ENCODE results near the gene USP48.
"Not testable (repeated sequence)": the region's sequence is repeated elsewhere in the genome, so short reads cannot be mapped to it uniquely, and the experiment has no call there.

The USP48 gene

DNA sequence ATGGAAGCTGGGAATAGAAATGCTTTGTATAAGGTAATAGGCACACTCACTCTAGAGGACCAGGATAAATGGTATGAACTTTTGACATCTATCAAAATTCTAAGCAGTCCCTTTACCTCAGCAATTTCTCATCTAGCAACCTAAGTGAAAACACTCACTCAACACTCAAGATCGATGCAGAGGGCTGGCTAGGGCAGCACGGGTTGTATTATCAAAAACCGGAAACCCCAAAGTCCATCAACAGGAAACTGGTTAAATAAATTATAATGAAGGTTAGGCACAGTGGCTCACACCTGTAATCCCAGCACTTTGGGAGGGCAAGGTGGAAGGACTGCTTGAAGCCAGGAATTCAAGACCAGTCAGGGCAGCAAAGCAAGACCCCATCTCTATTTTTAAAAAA is 9.4 kb downstream of the USP48 start:
- DNase-seq (ENCODE audit: low spot score) = peak; percentile 34

DNA sequence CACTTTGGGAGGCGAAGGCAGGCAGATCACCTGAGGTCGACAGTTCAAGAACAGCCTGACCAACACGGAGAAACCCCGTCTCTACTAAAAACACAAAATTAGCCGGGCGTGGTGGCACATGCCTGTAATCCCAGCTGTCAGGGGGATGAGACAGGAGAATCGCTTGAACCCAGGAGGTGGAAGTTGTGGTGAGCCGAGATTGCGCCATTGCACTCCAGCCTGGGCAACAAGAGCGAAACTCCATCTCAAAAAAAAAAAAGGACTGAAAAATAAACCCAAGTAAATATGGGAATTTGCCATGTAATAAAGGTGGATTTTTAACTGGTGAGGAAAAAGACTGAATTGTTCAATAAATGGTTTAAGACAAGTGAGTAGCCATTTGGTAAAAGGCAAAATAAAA is 11.3 kb downstream of the USP48 start:
- not testable (repeated sequence) for DNase-seq (ENCODE audit: low spot score)

DNA sequence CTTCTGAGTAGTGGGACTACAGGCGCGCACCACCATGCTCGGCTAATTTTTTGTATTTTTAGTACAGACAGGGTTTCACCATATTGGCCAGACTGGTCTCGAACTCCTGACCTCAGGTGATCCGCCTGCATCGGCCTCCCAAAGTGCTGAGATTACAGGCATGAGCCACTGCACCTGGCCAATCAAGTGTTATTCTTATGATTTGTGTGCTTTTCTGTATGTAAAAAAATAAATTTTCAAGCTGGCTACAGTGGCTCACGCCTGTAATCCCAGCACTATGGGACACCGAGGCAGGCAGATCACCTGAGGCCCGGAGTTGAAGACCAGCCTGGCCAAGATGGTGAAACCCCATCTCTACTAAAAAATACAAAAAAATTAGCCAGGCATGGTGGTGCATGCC is 12.3 kb downstream of the USP48 start:
- not testable (repeated sequence) for DNase-seq (ENCODE audit: low spot score)

DNA sequence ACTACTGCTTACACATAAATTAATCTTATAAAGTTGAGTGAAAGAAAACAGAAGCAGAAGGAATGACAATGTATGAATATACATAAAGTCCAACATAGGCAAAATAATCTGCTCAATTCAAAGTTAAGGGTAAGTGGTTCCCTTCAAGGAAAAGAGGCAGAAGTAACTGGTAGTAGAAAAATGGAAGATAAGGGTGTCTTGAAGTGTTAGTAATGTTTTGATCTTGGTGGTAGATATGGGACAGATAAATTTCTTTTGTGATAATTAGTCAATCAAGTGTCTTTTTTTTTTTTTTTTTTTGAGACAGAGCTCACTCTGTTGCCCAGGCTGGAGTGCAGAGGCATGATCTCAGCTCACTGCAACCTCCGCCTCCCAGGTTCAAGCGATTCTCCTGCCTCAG is 12.7 kb downstream of the USP48 start:
- no peak for DNase-seq (ENCODE audit: low spot score)

DNA sequence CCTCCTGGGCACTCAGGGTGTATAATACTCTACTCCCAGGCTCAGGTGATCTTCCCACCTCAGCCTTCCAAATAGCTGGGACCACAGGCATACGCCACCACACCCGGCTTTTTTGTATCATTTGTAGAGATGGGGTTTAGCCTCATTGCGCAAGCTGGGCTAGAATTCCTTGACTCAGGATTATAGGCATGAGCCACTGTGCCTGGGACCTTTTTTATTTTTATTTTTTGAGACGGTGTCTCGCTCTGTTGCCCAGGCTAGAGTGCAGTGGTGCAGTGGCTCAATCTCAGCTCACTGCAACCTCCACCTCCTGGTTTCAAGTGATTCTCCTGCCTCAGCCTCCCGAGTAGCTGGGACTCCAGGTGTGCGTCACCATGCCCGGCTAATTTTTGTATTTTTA is 15.8 kb downstream of the USP48 start:
- DNase-seq (ENCODE audit: low spot score) = not testable (repeated sequence)

DNA sequence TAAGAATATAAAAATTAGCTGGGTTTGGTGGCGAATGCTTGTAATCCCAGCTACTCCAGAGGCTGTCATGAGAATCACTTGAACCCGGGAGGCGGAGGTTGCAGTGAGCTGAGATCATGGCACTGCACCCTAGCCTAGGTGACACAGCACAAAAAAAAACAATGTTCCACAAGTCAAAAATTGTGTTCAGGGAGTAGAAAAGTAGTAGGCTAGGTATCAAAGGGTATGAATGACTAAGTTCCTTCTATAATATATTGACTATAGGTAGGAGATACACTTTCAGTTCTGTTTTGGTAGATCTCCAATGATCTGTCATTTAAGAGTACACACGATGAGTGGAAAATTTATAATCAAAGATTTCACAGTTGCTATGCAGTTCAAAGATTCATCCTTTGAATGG is 16.7 kb downstream of the USP48 start:
- DNase-seq (ENCODE audit: low spot score) = no peak

DNA sequence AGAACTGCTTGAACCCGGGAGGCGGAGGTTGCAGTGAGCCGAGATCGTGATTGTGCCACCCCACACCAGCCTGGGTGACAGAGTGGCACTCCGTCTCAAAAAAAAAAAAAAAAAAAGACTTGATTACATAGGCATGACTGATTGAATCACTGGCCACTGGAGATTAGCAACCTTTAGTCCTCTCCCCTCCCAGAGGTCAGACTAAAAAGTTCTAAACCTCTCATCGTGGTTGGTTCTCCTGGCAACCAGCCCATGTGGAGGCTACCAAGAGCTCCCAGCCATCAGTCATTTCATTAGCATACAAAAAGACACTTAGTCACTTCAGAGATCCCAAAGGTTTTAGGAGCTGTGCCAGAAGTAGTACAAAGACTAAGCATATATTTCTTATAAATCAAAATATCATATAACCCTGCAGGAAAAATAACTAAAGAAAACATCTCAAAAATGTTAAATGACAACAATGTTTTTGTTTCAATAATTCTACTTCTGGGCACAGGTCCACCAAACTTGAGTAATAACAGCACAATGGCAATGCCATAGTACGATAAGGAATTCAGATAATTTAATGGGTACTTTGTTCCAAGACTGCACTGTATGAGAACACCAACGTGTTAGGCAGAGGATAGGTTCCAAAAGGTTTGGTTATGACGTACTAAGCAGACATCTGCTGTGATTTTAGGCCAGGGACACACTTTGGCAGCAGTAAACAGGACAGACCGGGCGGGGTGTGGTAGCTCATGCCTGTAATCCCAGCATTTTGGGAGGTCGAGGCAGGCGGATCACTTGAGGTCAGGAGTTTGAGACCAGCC is 18.1 kb downstream of the USP48 start:
- no peak for DNase-seq (ENCODE audit: low spot score)

DNA sequence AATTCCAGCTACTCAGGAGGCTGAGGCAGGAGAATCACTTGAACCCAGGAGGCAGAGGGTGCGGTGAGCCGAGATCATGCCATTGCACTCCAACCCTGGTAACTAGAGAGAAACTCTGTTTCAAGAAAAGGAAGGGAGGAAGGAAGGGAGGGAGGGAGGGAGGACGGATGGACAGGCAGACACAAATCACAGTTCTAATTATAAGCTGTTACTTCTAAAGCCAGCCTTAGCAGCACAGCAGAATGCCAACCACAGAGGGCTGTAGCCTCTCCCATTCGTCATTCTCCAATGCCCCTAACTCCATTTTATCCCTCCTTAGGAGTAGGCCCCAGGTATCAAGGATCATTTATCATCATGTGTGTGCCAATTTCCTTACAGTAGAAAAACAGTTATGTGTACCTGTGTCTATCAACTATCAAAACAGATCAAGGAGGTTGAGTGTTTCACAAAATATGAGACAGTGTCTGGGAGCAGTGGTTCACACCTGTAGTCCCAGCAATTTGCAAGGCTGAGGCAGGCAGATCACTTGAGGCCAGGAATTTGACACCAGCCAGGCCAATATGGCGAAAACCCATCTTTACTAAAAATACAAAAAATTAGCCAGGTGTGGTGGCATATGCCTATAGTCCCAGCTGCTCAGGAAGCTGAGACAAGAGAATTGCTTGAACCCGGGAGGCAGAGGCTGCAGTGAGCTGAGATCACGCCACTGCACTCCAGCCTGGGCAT is 19.1 kb downstream of the USP48 start:
- DNase-seq (ENCODE audit: low spot score) = no peak

DNA sequence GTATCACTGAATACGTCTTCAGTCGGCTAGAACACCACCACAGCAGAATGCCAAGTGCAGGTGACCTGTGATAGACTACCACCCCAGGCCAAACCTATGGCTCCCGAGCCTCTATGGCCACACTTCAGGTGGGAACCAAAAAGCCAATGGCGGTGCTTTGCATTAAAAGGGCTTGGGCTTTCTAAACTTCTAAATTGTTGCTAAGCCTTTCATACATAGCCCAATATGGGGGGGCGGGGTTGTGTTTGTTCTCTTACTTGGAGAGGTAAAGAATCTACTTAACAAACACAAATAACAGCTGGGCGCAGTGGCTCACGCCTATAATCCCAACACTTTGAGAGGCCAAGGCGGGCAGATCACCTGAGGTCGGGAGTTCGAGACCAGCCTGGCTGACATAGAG is 19.7 kb downstream of the USP48 start:
- DNase-seq (ENCODE audit: low spot score) = no peak

DNA sequence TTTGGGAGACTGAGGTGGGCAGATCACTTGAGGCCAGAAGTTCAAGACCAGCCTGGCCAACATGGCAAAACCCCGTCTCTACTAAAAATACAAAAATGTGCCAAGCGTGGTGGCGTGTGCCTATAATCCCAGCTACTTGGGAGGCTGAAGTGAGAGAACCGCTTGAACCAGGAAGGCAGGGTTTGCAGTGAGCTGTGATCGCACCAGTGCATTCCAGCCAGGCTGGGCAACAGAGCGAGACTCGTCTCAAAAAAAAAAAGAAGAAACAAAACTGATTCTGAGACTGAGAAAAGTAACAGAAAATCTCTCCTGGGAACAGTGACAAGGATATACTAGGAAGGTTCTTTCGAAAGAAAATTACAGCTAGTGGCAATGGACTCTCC is 20.9 kb downstream of the USP48 start:
- DNase-seq (ENCODE audit: low spot score) = no peak

DNA sequence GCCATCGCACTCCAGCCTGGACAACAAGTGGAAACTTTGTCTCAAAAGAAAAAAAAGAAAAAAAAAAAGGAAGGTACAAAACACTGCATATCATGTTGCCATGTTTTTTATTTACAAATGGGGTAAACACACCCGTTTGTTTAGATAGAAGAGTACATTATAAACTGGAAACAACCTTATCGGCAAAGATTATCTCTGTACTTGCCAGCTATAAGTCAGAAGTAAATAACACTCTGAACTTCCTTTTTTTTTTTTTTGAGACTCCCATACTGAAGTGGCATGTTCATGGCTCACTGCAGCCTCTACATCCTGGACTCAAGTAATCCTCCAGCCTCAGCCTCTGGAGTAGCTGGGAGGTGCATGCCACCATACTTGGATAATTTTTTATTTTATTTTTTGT is 21.9 kb downstream of the USP48 start:
- no peak for DNase-seq (ENCODE audit: low spot score)

DNA sequence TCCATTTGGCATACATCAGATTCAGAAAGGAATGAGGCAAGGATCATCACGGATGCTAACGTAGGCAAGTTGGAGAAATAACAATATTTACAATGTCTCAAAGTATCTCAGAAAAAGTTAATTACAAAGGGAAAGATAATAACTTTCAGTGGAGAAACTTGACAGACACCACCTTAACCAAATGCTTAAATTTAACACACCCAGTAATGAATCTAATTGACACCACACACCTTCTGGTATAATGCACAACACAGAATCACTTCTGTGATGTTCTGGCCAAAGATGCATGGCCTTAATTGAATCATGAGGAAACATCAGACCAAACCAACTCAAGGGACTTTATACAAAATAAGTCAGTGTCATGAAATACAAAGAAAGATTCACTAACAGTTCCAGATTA is 23.1 kb downstream of the USP48 start:
- no peak for DNase-seq (ENCODE audit: low spot score)

DNA sequence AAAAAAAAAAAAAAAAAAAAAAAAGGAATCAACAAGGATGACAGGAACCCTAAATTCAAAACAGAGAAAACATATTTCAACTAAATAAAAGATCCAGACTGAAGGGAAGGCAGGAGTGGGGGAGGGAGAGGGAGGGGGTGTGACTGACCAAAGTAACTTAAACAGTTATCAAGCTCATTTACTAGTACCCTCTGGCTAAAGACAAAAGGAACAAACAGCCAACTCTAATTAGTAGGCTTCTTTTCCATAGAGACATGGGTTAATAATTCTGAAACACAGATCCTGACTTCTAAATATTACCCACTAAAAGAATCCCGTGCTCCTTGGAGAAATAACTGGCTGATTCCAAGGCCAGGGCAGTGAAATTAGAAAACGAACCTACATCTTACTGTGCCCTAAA is 23.8 kb downstream of the USP48 start:
- no peak for DNase-seq (ENCODE audit: low spot score)

DNA sequence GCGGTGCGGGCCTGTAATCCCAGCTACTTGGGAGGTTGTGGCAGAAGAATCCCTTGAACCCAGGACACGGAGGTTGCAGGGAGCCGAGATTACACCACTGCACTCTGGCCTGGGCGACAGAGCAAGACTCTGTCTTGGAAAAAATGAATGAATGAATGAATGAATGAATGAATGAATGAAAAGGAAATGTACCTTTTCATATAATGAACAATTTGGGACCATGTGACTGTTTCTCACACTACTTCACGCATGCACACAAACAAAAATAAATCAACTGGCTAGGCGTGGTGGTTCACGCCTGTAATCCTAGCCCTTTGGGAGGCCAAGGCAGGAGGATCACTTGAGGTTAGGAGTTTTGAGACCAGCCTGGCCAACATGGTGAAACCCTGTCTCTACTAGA is 24.3 kb downstream of the USP48 start:
- no peak for DNase-seq (ENCODE audit: low spot score)

DNA sequence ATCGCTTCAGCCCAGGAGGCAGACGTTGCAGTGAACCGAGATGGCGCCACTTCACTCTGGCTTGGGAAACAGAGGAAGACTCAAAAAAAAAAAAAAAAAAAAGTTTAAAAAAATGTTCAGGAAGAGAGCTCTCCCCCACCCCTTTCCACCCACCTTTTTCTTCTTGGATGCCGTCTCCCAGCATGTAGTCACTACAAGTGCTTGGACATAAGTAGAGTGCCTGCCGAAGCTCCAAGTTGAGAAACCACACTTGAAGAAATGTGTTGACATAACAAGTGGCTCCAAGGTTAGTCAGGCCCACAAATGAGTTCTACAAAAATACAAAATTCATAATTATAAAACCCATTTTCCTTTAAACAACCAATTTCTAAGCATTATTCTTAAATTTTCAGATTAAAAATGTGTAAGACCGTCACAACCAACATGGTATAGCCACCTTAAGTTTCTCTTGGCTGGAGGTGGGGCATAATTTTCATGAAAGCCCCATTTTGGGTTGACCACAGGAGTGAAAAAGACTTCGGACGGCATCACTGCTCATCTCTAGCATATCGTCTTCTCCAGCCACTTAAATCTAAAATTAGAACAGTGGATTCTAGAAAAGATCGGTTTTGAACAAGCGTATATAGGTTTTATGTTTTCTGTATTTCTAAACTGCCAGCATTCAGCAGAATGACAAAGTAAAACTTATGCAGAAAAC is 26.4 kb downstream of the USP48 start:
- DNase-seq (ENCODE audit: low spot score) = no peak

DNA sequence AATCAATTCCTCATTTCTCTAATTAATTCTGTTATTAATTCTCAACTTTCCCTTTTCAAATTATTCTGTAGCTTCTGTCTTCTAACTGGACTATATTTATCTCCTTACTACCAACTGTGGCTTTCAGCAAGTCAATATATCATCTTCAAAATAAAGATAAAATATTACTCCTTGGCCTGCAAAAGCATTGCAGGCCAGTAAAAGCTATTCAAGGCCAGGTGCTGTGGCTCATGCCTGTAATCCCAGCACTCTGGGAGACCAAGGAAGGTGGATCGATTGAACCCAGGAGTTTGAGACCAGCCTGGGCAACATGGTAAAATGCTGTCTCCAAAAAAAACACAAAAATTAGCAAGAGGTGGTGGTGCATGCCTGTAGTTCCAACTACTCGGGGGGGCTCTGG is 27.9 kb downstream of the USP48 start:
- no peak for DNase-seq (ENCODE audit: low spot score)

DNA sequence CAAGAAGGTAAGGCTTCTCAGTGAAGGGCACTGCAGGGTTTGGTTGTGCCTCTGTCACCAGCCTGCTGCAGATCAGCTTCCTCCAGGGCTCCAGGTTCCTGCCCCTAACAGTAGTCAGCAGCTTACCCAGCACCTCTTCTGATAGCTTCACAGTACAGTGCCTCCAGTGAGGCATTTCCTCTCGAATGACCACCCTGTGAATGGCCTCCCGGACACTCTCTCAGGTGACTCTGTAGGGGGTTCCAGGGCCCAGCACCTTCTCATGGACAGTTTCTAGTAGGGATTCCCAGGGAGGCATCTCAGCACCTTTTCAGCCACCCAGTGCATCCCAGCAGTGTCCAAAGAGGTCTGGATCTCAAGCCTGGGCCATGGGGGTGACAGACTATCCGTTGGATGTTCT is 28.4 kb downstream of the USP48 start:
- DNase-seq (ENCODE audit: low spot score) = no peak

DNA sequence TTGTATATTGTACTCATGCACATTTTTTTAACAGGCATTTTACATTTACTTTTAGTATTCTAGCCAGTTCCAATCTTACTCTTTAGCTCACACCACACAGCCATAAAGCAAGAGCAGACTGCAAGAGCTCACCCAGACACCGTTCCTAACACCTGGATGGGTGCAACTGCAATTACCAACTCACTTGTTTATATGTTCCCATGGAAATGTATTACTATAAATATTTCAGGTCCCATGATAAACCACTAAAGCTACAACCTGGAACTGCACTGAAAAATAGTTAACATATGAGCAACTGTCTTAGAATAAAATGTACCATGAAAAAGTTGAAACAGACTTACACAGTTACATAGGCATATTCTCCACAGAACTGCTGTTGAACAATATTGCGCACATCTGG is 30.8 kb downstream of the USP48 start:
- no peak for DNase-seq (ENCODE audit: low spot score)

DNA sequence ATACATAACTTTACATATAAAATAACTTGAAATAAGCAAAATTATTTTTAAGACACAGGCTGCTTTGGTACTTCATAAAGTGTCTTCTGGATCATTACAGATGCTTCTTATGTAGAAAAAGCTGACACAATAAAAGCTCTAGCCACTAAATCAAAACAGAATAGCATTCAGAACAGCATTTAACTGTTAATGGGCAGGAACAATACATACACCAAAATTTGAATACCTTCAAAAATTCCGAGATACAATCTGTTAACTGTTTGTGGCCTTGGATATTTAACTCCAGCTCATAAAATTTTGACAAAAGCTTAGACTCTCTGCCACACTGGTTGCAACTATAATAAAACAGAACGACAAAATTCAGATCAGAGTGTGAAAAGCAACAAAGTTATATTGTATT is 31.7 kb downstream of the USP48 start:
- DNase-seq (ENCODE audit: low spot score) = no peak

DNA sequence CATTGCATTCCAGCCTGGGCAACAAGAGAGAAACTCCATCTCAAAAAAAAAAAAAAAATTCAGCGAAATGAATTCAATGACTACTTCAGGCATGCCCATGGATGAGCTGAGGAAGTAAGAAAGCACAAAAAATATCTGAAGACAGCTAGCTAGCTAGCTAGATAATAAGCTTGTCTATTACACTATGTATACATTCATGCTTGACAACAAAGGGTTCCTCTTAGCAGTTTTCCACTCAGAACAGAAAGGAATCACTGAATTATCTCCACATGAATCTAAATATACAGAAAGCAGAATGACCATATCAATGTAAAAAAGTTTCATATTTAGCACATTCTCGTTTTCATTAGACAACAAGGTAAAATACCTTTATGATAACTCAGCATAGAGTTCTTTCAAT is 32.1 kb downstream of the USP48 start:
- DNase-seq (ENCODE audit: low spot score) = no peak

DNA sequence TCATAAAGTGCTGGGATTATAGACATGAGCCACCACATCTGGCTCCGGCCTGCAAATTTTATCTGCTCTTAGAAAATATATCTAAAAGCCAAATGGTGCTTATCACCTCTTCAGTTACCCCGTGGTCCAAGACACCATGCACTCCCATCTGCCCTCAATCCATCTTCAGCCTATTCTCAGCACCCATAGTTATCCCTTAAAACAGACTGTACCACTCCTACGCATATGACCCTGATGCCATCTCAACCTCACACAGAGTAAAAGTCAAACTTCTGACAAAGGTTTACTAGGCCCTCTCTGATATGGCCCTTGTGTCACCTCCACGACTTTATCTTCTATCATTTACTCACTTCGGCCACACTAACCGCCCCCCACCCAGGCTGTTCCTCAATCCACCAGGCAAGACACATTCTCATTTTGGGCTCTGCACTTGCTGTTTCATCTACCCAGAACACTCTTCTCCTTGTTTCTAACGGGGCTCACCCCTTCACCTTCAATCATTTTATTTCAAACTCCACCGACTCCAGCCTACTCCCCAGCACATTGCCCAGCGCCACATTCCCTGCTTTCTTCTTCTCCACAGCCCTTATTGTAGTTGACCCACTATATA is 33.0 kb downstream of the USP48 start:
- DNase-seq (ENCODE audit: low spot score) = no peak

DNA sequence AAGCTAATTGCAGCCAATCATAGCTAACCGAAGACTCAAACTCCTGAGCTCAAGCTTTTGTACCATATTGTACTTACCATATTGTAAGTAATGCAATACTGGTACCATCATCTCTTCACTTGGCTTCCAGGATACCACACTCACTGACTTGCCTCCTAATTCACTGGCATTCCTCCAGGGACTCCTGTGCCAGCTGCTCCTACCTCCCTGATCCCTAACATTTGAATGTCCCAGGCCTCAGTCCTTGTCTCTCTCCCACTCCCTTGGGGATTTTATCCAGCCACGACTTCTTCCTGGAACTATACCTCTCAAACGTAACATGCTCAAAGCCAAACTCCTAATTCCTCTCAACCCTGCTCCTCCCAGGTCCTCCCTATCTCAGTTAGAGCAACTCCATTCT is 33.8 kb downstream of the USP48 start:
- no peak for DNase-seq (ENCODE audit: low spot score)

DNA sequence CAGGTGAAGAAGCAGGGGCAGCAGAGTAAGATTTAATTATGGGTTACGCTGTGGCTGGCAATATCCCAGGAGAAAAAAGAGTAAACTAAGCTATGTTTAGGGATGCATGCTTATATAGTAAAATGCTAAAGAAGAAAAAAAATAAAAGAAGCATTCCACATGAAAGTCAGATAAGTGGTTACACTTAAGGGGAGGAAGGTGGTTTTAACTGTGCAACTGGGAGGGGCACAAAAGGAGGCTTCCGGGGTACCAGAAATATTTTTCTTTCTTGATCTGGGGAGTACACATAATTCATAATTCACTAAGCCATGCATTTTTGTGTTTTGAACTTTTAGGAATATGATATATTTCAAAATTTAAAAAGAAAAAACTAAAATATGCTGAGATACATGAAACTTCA is 39.5 kb downstream of the USP48 start:
- no peak for DNase-seq (ENCODE audit: low spot score)

All from CD4-positive, alpha-beta T cell treated with Interleukin-15 for 4 hours (primary cell).